HepG2 (cell line): ENCODE data around the gene KIF5B. TPM values are rescaled to one million over a fixed set of nuclear protein-coding genes. Genes with fewer than 3 reads are reported as not detected.

Experiments used
- FLYWCH1 ChIP-seq: sonication (generic); formaldehyde crosslinking; IDR thresholded peaks from 2 replicates; pipeline ENCODE4 v1.8.1; 2023; ENCODE audit warnings: mild to moderate bottlenecking, missing genetic modification reagents
- KDM2A ChIP-seq: sonication (generic); formaldehyde crosslinking; IDR thresholded peaks from 2 replicates; pipeline ENCODE4 v1.4.0; 2020; ENCODE audit warnings: low read depth, missing genetic modification reagents, borderline replicate concordance
- NBN ChIP-seq: fragments of 450-650 bp; conservative IDR thresholded peaks from 2 replicates; pipeline ENCODE4 v1.6.1; 2017
- NFE2L2 ChIP-seq: fragments of 150-350 bp; IDR thresholded peaks from 2 replicates; pipeline ENCODE4 v1.6.1; 2014; ENCODE audit warnings: low read length
- SRSF9 ChIP-seq: fragments of 200-400 bp; formaldehyde crosslinking; IDR thresholded peaks from 2 replicates; pipeline ENCODE4 v1.6.1; 2018; ENCODE audit warnings: borderline replicate concordance, mild to moderate bottlenecking, low read depth, low read length; ENCODE audit not compliant: insufficient read depth, poor library complexity, severe bottlenecking
- TIGD3 ChIP-seq: sonication (generic); formaldehyde crosslinking; IDR thresholded peaks from 2 replicates; pipeline ENCODE4 v1.5.1; 2020; ENCODE audit warnings: mild to moderate bottlenecking, missing genetic modification reagents, borderline replicate concordance
- ZBTB43 ChIP-seq: sonication (generic); formaldehyde crosslinking; conservative IDR thresholded peaks from 2 replicates; pipeline ENCODE4 v1.4.0; 2020; ENCODE audit warnings: missing genetic modification reagents
- ZFP36 ChIP-seq: fragments of 150-350 bp; IDR thresholded peaks from 2 replicates; pipeline ENCODE4 v1.6.1; 2018; ENCODE audit warnings: borderline replicate concordance, low read length, low read depth; ENCODE audit not compliant: partially characterized antibody
- ZNF276 ChIP-seq: sonication (generic); formaldehyde crosslinking; IDR thresholded peaks from 2 replicates; pipeline ENCODE4 v1.4.0; 2020; ENCODE audit warnings: mild to moderate bottlenecking, low read depth, missing genetic modification reagents
- ZNF296 ChIP-seq: sonication (generic); formaldehyde crosslinking; conservative IDR thresholded peaks from 2 replicates; pipeline ENCODE4 v1.5.0; 2020; ENCODE audit warnings: mild to moderate bottlenecking, missing genetic modification reagents
- ZNF430 ChIP-seq: sonication (generic); formaldehyde crosslinking; IDR thresholded peaks from 2 replicates; pipeline ENCODE4 v1.9.0; 2021; ENCODE audit warnings: mild to moderate bottlenecking, missing genetic modification reagents
- ZNF574 ChIP-seq: sonication (generic); formaldehyde crosslinking; IDR thresholded peaks from 2 replicates; pipeline ENCODE4 v1.4.0; 2020; ENCODE audit warnings: missing genetic modification reagents
- ZNF782 ChIP-seq: sonication (generic); formaldehyde crosslinking; IDR thresholded peaks from 2 replicates; pipeline ENCODE4 v1.4.0; 2020; ENCODE audit warnings: missing genetic modification reagents, mild to moderate bottlenecking, borderline replicate concordance
- ZNF891 ChIP-seq: sonication (generic); formaldehyde crosslinking; IDR thresholded peaks from 2 replicates; pipeline ENCODE4 v1.5.0; 2020; ENCODE audit warnings: mild to moderate bottlenecking, missing genetic modification reagents
- polyA plus RNA-seq, 8 experiments: library from polyadenylated mRNA; depleted of rRNA in 3 of 8; stranded (reverse) in 7 of 8; unstranded in 1 of 8; fragments of >200 nt; fragmentation: Illumina TruSeq in 4 of 8; extraction: Trizol in 4 of 8; gene quantifications; 2 replicates each; pipeline versions ENCODE4 v1.2.1 to v1.2.3, GENCODE V29; 2011 to 2016; ENCODE audit warnings: low read depth in 4 of 8, missing spikeins in 1 of 8, mixed read lengths in 1 of 8; ENCODE audit not compliant: insufficient read depth in 1 of 8
- total RNA-seq, 5 experiments: library from RNA; depleted of rRNA; stranded (reverse); fragments of >200 nt; fragmentation: Illumina TruSeq; extraction: Trizol; gene quantifications; 2 replicates each; pipeline ENCODE4 v1.2.3, GENCODE V29; 2016; ENCODE audit warnings: low read depth in 1 of 5
- TF ChIP-seq, protein P1 (sequence below): IDR thresholded peaks from 2 replicates; pipeline ENCODE4 v1.6.1; 2018; ENCODE audit warnings: missing genetic modification reagents
- TF ChIP-seq, protein P2 (sequence below): sonication (generic); formaldehyde crosslinking; IDR thresholded peaks from 2 replicates; pipeline ENCODE4 v1.8.0; 2022; ENCODE audit warnings: mild to moderate bottlenecking, missing genetic modification reagents, borderline replicate concordance
- TF ChIP-seq, protein P3 (sequence below): sonication (generic); formaldehyde crosslinking; IDR thresholded peaks from 2 replicates; pipeline ENCODE4 v1.8.0; 2022; ENCODE audit warnings: mild to moderate bottlenecking, missing genetic modification reagents, moderate library complexity

KIF5B gene
- total and polyA plus RNA-seq, 2 of the 13 experiments (the other 11 are each of a cell fraction or from before 2014, with no cell fraction given) = 34.3 to 133 TPM

DNA sequence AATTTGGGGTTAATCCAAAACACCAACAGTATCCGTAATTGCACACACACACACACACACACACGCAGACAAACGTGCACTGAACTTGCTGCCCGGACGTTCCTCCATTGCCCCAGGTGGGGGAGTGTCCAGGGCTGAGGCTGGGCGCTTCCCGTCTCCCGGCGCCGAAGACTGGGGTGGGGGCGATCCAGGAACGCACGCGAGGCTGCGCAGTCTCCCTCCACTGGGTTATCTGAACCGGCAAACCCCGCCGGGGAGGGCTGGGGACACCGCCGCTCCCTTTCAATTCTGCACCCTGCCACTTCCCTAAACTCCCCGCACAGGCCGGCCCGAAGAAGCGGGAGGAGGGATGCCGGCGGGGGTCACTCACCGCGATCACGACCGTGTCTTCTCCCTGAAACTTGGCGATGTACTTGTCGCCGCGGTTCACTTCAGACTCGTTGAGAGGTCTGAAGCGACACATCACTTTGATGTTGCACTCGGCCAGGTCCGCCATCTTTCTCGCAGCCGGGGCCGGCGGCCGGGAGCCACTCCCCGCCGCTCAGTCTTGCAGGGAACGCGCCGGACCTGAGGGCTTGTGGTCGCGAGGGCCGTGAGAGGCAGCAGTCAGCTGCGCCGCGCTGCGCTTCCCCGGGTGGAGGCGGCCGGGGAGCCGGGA is 618 bp downstream of the KIF5B start (continued):
- TF ChIP-seq ZBTB43 (CRISPR knock-in tag) (peak; percentile 65; the same call in 1 of the 2 replicates), TIGD3 (CRISPR knock-in tag) (no peak), SRSF9 (no peak), ZNF782 (CRISPR knock-in tag) (peak; percentile 42; the same call in 1 of the 2 replicates), ZNF574 (CRISPR knock-in tag) (no peak), ZNF276 (no peak), ZFP36 (no peak), FLYWCH1 (0 out of 2 replicates have a peak, but pooled peaks have one; percentile 74), ZNF891 (0 out of 2 replicates have a peak, but pooled peaks have one; percentile 23), ZNF296 (no peak), NBN (no peak), KDM2A (CRISPR knock-in tag) (peak; percentile 67; the same call in 1 of the 2 replicates), NFE2L2 (no peak), ZNF430 (CRISPR knock-in tag) (no peak; the same call in 1 of the 2 replicates)
- TF ChIP-seq, protein P1, sequence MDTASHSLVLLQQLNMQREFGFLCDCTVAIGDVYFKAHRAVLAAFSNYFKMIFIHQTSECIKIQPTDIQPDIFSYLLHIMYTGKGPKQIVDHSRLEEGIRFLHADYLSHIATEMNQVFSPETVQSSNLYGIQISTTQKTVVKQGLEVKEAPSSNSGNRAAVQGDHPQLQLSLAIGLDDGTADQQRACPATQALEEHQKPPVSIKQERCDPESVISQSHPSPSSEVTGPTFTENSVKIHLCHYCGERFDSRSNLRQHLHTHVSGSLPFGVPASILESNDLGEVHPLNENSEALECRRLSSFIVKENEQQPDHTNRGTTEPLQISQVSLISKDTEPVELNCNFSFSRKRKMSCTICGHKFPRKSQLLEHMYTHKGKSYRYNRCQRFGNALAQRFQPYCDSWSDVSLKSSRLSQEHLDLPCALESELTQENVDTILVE (CRISPR knock-in tag) = peak; percentile 16; the same call in 1 of the 2 replicates
- TF ChIP-seq, protein P2, sequence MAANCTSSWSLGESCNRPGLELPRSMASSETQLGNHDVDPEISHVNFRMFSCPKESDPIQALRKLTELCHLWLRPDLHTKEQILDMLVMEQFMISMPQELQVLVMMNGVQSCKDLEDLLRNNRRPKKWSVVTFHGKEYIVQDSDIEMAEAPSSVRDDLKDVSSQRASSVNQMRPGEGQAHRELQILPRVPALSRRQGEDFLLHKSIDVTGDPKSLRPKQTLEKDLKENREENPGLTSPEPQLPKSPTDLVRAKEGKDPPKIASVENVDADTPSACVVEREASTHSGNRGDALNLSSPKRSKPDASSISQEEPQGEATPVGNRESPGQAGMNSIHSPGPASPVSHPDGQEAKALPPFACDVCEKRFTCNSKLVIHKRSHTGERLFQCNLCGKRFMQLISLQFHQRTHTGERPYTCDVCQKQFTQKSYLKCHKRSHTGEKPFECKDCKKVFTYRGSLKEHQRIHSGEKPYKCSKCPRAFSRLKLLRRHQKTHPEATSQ (CRISPR knock-in tag) = no peak
- TF ChIP-seq, protein P3, sequence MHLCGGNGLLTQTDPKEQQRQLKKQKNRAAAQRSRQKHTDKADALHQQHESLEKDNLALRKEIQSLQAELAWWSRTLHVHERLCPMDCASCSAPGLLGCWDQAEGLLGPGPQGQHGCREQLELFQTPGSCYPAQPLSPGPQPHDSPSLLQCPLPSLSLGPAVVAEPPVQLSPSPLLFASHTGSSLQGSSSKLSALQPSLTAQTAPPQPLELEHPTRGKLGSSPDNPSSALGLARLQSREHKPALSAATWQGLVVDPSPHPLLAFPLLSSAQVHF (CRISPR knock-in tag) = peak; percentile 39; the same call in 1 of the 2 replicates
